GM12874 (cell line): ENCODE results near the gene COPE.

Source experiments
- CTCF ChIP-seq: IDR thresholded peaks from 2 replicates; pipeline ENCODE4 v1.5.1; 2011; ENCODE audit warnings: low read depth, mild to moderate bottlenecking, control low read depth, low read length, moderate library complexity; ENCODE audit not compliant: insufficient read depth

Gene COPE

GRCh38 chr19:18933297-18933696 is 14.1 kb upstream of the COPE start:
- no peak for TF ChIP-seq CTCF

- no peak for TF ChIP-seq CTCF
Observed at GRCh38 chr19:18932216-18932841, 13.1 kb upstream of the COPE start.

GRCh38 chr19:18931316-18932162 is 12.4 kb upstream of the COPE start:
- no peak for TF ChIP-seq CTCF

- TF ChIP-seq CTCF: no peak
Observed at GRCh38 chr19:18929311-18929710, 10.1 kb upstream of the COPE start.

GRCh38 chr19:18928018-18928805 is 9.0 kb upstream of the COPE start:
- TF ChIP-seq CTCF: no peak

- no peak for TF ChIP-seq CTCF
Observed at GRCh38 chr19:18924684-18925213, 5.6 kb upstream of the COPE start.
